Measurements from ENCODE around the gene CST9. TPM values are rescaled to one million over a fixed set of nuclear protein-coding genes. Genes with fewer than 3 reads are reported as not detected.

CST9 gene
- polyA plus RNA-seq, 2 of the 4 experiments (the other 2 are of a cell fraction): not detected

- no peak for ATAC-seq
- no peak overlapping the region for H3K4me3 ChIP-seq
- 69% methylated on average over 18 of the region's 18 CpGs for WGBS (ENCODE audit: missing lambda C conversion rate)
- ChIA-PET CTCF (interaction anchor here (0.8 to 9.4 kb wide), 7 partner anchors 9 to 197 kb away, joined by 3 to 176 read pairs (median 3); partner anchors contain the start of gene CSTL1), POLR2A (interaction anchor here (1.2 kb wide), 1 partner anchor 29 kb away, joined by 3 read pairs; the partner anchor contains the start of gene CST3)
- no peak for FAIRE-seq
- no peak for TF ChIP-seq POLR2A (IDR thresholded peaks at IDR 0.05; ENCODE audit: low read length)
- TF ChIP-seq NR3C1 (IDR thresholded peaks at IDR 0.05): no peak
- TF ChIP-seq GATA3 (IDR thresholded peaks at IDR 0.05; ENCODE audit: borderline replicate concordance): no peak
- no peak for TF ChIP-seq ZSCAN20 (CRISPR knock-in tag; IDR thresholded peaks at IDR 0.05)
- TF ChIP-seq ATOH8 (CRISPR knock-in tag; IDR thresholded peaks at IDR 0.05; ENCODE audit: low read depth): no peak
- TF ChIP-seq JUNB (IDR thresholded peaks at IDR 0.05): no peak
- no peak for DNase-seq (ENCODE audit: low read depth in 1 of 2, low spot score in 1 of 2)
- H3K4me2 ChIP-seq: no peak overlapping the region
- no peaks in the 10 kb centered on the region for H3K9me3 ChIP-seq
- H3K4me1 ChIP-seq: no peaks in the 10 kb centered on the region; the same call in 2 of the 3 replicates
- H3K27ac ChIP-seq: no peak overlapping the region
Observed at GRCh38 chr20:23608251-23608846, 2.6 kb upstream of the CST9 start.

- no peak overlapping the region for H3K4me3 ChIP-seq
- H3K4me1 ChIP-seq: no peaks in the 10 kb centered on the region; the same call in 2 of the 3 replicates
- DNase-seq (ENCODE audit: low read depth in 1 of 2, low spot score in 1 of 2) (no peak), ATAC-seq (no peak), FAIRE-seq (no peak)
- POLR2A ChIA-PET: no interaction called here
- TF ChIP-seq KDM1A (IDR thresholded peaks at IDR 0.05; ENCODE audit: low read depth) (no peak), CTCF (IDR thresholded peaks at IDR 0.05) (no peak), EHMT2 (IDR thresholded peaks at IDR 0.05; ENCODE audit: low read depth) (no peak), HOXB13 (CRISPR knock-in tag; IDR thresholded peaks at IDR 0.05; ENCODE audit: low read depth) (no peak), TFCP2L1 (CRISPR knock-in tag; IDR thresholded peaks at IDR 0.05) (no peak), JUNB (IDR thresholded peaks at IDR 0.05) (no peak), ESRRA (IDR thresholded peaks at IDR 0.05; ENCODE audit: borderline replicate concordance, low read length) (no peak), NFE2L2 (conservative IDR thresholded peaks at IDR 0.05; ENCODE audit: low read length) (no peak), HMGXB4 (CRISPR knock-in tag; IDR thresholded peaks at IDR 0.05; ENCODE audit: borderline replicate concordance) (no peak), ATOH8 (CRISPR knock-in tag; IDR thresholded peaks at IDR 0.05; ENCODE audit: low read depth) (no peak), HEYL (CRISPR knock-in tag; IDR thresholded peaks at IDR 0.05) (no peak), RAD21 (conservative IDR thresholded peaks at IDR 0.05 in 1 of 2, IDR thresholded peaks at IDR 0.05 in 1 of 2) (no peak), PBX3 (IDR thresholded peaks at IDR 0.05) (no peak), RFX5 (IDR thresholded peaks at IDR 0.05) (no peak), HES2 (IDR thresholded peaks at IDR 0.05) (no peak), HOXB5 (CRISPR knock-in tag; IDR thresholded peaks at IDR 0.05) (no peak), E2F6 (IDR thresholded peaks at IDR 0.05; ENCODE audit: borderline replicate concordance, low read depth) (no peak), ZC3H11A (IDR thresholded peaks at IDR 0.05) (no peak), EHF (CRISPR knock-in tag; IDR thresholded peaks at IDR 0.05) (no peak), POLR2A (IDR thresholded peaks at IDR 0.05; ENCODE audit: low read length) (no peak)
- CTCF ChIA-PET: interaction anchor here (0.7 to 9.4 kb wide), 25 partner anchors 9 to 258 kb away, joined by 3 to 176 read pairs (median 3); partner anchors contain the start of genes CSTL1 and NAPB
- no peak overlapping the region for H3K4me2 ChIP-seq
- no peaks in the 10 kb centered on the region for H3K9me3 ChIP-seq
- 70% methylated on average over 14 of the region's 14 CpGs for WGBS (ENCODE audit: missing lambda C conversion rate)
- no peak overlapping the region for H3K27ac ChIP-seq
Observed at GRCh38 chr20:23607497-23608245, 2.0 kb upstream of the CST9 start.

Measured in A549 (cell line).